NCI-H774 (cell line): ENCODE results near the gene EBLN2.

ENCODE experiments used
- DNase-seq: peaks from one replicate; lab custom pipeline; 2025; lab: John Stamatoyannopoulos, UW

Gene EBLN2

DNA sequence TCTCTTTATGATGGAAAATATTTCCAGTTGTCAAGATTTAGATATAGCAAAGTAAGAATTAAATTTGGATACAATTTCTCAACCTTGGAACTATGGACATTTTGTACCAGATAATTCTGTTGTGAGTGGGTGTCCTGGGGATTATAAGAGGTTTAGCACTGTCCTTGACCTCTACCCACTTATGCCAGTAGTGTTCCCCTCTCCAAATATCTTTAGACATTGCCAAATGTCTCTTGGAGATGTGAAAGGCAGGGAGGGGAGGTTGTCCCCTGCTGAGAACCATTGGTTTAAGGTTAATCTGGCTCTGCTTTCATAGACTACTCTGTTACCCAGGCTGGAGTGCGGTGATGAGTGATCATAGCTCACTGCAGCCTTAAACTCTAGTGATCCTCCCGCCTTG is at the start of gene EBLN2:
Gene EBLN2, plus strand, starts transcription at position 244 of the 400 bp plus-strand sequence. CDS start 423 bp downstream, outside the sequence.
- no peak for DNase-seq

DNA sequence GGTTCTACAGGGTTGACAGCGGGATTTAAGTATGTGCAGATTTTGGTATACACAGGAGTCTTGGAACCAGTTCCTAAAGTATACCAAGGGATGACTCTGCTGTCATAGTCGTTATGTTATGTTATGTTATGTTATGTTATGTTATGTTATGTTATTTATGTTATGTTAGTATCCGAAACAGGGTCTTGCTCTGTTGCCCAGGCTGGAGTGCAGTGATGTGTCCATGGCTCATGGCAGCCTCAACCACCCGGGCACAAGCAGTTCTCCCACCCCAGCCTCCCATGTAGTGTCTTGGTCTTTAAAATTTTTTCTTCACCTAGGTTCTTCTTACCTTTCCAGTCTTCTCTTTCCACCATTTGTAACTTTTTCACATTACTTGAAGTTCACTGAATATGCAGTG is 43.2 kb upstream of the EBLN2 start:
- DNase-seq = no peak

DNA sequence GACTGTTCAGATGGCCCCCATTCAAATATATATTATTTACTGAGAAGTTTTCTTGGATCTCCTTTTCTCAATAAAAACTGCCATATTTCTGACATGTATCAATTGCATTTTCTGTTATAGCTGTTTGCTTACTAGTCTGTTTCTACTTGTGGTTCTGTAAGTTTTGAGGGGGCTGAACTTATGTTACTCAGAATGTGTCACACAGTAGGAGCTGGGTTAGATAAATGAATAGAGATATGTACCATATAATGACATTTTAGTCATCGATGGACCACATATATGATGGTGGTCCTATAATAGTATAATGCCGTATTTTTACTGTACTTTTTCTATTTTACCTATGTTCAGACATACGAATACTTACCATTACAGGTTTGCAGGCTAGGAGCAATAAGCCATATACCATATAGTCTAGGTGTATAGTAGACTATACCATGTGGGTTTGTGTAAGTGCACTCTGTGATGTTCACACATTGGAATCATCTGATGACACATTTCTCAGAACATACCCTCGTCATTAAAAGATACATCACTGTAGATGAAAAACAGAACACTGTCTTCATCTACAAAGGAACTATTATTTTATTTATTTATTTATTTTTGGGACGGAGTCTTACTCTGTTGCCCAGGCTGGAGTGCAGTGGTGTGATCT is 42.5 kb upstream of the EBLN2 start:
- no peak for DNase-seq

DNA sequence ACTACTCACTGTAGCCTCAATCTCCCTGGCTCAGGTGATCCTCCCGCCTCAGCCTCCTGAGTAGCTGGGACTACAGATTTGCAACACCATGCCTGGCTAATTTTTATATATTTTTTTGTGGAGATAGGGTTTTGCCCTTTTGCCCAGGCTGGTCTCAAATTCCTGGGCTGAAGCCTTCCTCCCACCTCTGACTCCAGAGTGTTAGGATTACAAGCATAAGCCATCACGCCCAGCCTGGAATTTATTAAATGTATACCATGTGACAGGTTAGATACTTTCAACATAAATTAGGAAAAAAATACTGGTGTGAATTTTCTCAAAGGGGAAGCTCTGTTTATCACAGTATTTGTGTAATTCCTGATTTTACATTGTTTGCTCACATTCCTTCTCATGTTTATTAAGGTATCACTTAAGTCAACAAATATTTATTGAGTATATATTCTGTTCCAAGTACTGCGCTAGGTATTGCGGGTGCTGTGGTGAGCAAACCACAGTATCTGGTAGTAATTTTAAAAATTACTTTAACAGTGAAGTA is 40.1 kb upstream of the EBLN2 start:
- no peak for DNase-seq

DNA sequence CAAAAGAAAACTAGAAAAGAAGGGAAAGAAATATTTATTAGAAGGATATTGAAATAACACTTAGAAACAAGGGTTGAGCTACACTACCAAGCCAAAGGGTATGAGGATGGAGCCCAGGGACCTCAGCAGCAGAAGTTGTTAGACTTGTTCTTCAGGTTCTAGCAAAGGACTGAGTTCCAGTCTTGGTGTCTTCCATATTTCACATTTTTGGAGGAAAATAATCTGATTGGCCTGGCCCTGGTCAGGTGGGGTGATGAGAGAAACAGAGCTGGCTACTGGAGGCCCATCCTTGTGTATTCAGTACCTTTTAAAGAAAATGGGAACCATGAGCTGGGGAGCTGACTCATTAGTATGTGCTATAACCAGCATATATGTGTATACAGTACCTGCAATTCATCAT is 36.6 kb upstream of the EBLN2 start:
- no peak for DNase-seq

DNA sequence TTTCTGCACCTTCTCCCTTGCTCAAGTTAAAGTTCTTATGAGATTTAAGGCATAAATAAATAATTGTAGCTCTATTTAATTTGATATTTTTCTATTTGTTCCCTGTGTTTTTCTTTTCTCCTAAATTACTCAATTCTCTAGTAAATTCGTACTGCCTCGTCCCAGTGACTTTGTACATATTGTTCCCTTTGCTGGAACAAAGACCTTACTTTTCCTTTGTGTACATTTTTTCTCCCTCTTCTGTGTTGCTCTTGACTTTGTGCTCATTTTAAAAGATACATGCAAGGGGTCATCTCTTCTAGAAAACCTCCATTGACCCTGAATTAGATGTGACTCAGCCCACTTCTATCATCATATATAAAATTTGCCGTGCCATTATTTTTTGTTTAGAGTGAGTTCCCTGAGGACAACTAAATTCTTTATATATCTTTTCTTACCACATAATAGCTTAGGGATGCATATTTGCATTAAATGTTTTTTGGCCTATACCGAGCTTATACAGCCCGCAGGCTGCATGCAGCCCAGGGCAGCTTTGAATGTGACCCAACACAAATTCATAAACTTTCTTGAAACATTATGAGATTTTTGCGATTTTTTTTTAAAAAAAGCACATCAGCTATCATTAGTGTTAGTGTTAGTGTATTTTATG is 35.2 kb upstream of the EBLN2 start:
- DNase-seq = no peak

DNA sequence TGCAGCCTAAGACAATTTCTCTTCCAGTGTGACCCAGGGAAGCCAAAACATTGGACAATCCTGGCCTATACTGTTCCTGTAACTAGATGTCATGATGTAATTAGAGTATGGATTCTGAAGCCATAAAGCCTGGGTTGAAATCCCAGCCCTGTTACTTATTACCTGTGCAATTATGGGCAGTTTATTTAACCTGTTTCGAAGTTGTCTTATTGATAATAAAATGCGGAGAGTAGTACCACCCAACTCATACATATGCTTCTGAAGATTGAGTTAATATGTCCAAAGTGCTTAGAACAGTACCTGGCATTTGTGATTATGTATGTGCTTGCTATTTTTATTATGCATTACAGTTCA is 34.7 kb upstream of the EBLN2 start:
- no peak for DNase-seq

DNA sequence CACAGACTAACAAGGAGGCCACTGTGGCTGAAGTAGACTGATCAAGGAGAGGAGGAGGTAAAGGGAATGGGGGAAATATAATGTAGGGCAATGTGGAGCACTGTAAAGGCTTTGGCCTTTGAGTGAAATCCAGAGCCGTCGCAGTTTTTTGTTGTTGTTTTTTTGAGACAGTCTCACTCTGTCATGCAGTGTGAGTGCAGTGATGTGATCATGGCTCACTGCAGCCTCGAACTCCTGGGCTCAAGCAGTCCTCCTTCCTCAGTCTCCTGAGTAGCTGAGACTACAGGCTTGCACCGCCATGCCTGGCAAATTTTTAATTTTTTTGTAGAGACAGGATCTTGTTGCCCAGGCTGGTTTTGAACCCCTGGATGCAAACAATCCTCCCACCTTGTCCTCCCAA is 32.7 kb upstream of the EBLN2 start:
- DNase-seq = no peak

DNA sequence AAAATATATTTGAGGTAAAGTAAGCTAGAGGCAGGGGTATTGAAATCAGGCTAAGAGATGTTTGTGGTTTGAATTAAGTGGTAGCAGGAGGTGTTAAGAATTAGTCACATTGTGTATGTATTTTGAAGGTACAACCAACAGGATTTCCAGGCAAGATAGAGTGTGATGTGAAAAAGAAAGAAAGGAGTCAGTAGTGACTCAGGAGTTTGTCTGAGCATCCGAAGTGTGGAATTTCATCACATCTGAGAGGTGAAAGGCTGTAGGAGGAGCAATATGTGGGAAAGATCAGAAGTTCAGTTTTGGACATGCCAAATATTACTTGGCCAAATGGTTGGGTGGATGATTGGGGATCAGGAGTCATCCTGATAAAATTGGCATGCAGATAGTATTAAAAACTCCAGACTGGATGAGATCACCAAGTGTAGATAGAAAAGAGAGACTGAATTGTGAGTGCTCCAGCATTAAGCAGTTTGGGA is 32.1 kb upstream of the EBLN2 start:
- no peak for DNase-seq

DNA sequence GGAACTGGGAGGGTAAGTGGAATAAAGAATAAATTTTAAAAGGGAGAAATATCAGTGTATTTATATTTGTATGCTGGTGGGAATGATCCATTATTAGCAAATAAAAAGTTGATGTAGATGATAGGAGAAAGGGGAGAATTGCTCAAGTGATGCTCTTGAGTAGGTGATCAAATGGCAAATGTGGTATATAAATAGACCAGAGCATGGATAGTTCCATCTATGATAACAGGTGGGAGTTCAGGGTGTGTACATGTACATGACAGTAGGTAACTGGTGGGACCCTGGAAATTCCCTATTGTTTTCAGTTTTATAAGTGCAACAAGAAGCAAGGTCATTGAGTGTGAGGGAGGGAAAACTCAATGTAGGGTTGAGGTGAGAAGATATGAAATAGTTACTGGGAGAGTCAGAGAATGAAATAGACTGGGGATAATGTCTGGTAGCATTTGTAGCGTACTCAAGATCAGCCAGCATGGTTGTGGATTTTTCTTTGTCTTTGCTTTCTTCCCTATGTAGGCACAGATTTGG is 31.3 kb upstream of the EBLN2 start:
- no peak for DNase-seq

DNA sequence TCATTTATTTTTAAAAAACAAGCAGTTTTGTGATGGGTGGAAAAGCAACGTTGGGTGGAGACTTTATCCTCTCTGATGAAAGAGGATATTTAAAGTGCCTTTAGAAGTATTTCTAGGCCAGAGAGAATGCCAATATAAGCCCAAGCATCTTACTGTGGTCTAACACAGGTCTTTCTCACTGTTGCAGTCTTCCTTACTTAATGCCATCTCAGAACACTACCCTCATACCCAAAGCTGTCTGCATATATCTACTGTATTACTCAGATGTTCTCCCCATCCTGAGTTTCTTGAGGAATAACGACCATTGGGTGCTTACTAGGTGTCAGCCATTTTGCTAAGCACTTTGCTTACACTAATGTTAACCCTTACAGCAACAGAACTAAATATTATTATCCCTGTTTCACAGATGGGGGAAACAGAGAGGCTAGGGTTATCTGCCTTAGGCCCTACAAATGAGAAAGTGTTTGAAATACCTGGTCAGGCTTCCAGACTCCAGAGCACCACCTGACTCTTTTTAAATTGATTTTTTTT is 29.8 kb upstream of the EBLN2 start:
- DNase-seq = no peak

DNA sequence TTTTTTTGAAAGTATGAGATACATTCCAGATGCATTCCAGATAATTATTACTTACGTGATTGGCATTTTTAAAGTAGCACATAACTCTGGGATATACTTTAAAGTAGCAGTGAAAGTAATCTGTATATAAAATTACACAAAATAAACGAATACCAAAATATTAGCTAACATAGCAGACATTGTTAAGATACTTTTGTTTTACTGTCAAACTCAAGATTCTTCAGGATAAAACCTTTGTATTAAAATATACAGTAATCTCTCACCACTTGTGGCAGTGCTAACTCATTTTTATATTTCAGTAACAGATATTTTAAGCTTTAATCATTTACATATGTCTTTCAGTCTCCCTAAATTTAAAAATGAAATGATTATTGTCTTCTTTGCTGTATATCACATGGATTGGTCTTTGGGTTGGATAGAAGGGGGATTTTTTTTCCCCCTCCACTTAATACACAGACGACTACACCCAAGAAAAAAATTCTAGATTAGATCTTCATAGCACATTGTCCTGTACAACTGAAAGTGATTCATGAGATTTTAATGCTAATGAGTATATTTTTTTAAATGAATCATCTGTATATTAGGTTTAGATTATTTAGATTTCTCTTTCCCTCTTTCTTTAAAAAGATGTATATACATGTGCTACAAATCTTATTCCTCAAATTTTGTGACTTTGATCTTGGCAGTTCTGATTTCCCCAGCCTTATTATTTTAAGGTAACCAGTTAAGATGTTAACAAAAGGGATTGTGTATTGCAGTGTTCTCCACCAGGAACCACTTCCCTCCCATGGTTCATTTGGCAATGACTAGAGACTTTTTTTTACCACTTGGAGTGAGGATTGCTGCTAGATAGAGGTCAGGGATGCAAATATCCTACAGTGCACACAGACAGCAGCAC is 24.5 kb upstream of the EBLN2 start:
- no peak for DNase-seq

DNA sequence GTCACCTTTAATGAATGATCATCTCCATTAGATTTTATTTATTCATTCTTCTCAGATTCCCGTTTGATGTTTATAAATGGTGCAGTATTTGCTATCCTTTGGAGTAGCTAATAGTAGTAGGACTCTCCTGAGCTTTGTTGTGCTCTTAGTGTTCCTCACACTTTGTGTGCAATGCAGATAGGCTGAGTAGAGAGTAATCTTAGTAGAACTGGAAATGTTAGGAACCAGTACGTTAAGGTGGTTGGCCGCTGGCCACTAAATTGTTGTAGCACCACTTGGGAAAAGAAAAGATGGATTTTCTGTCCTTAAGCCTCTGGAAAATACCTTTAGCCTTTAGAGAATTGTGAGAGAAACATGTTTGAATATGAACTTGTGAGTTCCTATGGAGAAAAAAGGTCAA is 19.9 kb upstream of the EBLN2 start:
- no peak for DNase-seq

DNA sequence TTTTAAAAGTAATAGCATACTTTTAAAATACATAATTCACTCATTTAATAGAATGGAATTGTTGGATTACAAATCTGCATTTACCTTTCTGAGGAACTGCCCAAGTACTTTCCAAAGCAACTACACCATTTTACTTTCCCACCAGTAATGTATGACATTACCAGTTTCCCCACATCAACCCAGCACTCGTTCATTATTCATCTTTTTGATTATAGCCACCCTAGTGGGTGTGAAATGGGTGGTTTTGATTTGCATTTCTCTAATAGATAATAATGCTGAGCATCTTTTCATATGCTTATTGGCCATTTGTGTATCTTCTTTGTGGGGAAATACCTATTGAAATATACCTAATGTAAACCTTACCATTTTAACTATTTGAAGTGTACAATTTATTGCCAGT is 18.0 kb upstream of the EBLN2 start:
- no peak for DNase-seq

DNA sequence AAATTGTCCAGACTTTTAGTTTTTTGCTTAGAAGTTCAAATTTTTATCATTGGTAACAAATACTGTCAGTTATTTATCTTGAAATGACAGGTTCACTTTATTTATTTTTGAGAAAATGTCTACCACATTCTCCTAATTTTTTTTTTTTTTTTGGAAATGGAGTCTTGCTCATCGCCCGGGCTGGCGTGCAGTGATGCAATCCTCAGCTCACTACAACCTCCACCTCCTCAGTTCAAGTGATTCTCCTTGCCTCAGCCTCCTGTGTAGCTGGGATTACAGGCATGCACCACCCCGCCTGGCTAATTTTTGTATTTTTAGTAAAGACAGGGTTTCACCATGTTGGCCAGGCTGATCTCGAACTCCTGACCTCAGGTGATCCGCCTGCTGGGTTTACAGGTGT is 16.1 kb upstream of the EBLN2 start:
- no peak for DNase-seq

DNA sequence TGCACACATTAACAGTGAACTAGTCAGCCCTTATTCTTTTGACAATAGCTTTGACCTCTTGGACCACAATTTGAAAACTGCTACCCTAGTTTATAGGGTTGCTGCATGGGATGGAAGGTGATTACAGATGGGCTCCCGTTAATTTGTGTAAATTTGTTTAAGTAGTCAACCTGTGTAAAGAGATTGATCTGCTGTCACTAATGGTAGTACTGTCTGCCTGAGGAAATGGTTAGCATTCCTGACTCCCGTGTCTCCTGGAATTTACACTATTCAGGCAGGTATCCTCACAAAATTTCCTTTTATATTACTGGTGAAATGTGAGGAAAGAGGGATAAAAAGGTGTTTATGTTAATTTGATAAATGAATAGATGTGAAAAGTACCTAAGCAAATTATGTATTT is 15.3 kb upstream of the EBLN2 start:
- no peak for DNase-seq

DNA sequence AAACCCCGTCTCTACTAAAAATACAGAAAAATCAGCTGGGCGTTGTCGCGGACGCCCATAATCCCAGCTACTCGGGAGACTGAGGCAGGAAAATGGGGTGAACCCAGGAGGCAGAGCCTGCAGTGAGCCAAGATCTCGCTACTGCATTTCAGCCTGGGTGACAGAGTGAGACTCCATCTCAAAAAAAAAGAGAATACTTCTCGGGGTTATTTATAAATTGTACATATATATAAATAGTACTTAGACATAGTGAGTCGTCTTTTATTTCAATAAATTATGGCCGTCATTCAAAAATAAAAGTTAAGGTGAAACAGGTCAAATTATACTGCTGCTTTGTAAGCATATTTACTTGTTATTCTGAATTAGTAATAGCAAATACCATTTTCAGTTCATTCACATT is 12.1 kb upstream of the EBLN2 start:
- DNase-seq = no peak

DNA sequence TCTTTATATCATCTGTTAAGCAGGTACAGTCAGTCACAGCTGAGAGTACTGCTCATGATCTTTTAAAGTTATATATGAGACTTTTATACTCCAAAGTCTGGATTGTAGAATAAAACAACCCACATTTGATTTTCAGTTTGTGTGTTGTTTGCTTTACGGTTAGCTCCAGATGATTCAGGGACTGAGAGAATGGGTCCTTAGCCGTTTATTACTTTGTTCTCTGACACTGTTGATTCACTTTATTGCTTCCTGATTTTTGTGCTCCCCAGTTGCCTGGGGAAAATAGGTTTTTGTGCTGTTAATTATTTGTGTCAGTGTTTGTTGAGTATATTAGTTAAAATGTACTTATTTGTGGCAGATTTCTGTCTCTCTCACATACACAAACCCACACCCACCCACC is 8.6 kb upstream of the EBLN2 start:
- DNase-seq = peak; percentile 18

DNA sequence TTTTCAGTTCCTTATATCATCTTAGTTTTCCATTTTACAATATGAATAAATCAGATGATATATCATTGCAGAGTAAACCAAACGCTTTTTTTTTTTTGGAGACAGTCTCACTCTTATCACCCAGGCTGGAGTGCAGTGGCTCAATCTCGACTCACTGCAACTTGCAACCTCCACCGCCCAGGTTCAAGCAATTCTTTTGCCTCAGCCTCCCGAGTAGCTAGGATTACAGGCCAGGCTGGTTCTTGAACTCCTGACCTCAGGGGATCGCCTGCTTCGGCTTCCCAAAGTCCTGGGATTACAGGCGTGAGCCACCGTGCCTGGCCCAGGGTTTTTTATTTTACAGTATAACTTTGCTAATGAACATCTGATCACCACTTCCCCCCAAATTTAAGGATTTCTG is 5.9 kb upstream of the EBLN2 start:
- no peak for DNase-seq

DNA sequence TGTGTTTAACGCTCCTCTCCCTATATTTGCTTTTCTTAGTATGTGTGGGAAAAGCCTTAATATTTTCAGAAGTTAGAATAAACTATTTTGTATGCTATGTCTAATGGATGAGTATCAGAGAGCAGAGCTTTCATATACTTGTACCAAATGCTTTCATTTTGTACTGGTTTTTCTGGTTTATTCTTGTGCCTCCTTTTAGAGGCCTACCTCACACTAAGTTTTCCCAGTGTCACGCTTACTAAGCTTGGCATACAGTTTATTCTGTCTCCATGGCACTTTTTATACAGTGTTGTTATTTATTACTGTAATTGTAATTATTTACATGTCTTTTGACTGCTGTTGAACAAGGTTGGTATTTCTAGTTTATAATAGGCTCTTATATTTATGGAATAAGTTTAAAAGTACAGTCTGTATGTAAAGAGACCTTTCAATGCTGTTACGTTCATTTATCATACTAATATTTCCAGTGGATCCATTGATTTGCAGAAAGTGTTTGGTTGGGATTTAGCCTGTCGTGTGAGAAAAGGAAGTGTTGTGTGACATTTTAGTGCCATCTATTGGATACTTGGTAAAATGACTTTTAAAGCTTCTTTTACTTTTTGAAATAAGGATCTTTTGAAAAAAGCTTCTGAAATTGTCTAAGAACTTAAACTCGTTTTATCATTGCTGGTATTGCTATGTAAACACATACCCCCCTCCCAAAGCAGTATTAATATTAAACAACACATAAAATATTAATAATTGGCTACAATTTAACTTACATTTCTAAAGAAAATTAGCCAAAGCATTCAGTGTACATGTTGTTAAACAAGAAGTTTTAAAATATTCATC is 5.2 kb upstream of the EBLN2 start:
- DNase-seq = no peak

DNA sequence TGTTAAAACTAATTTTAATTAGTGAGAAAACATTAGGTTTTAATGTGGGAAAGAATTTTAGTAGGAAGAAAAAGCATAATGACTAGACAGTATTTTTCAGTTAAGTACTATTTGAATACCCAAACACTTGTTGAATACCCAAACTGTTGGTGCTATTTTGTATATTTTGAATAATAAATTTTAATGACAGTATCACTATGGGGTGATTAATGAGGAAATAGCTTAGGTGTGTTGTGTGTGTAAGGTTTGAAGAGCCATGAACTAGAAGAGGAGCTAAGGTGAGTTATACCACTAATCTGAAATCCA is 4.7 kb upstream of the EBLN2 start:
- no peak for DNase-seq

DNA sequence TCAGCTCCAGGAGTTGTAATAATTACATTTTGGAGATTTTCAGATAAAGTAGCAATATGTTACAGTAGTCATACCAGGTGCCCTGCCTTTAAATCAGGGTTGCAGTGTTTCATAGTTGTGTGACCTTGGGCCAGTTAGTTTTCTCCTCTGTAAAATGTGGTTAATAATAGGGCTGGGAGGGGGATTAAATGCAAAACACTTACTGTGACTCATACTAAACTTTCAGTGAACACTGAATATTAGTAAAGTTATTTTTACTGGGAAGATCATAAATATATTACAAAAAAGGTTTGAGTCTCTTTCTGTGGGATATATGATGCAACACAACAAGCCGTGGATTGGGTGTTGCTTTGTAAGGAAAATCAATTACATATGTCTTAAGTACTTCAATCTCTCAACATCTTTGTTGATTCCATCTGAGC is 1.1 kb upstream of the EBLN2 start:
- DNase-seq = no peak
